H1 (cell line): ENCODE measurements around the gene SPG11. TPM values are rescaled to one million over a fixed set of nuclear protein-coding genes. Genes with fewer than 3 reads are reported as not detected.

Experiments used
- CTCF ChIA-PET: fragments of 300-600 bp; sonication (Branson Sonifier 250); formaldehyde crosslinking; loops from one replicate; lab custom pipeline; 2021; ENCODE audit not compliant: partially characterized antibody; lab: Charles Lee
- POLR2A ChIA-PET: fragments of 300-600 bp; sonication (Branson Sonifier 250); formaldehyde crosslinking; loops from one replicate; lab custom pipeline; 2021; ENCODE audit warnings: inconsistent platforms; ENCODE audit not compliant: partially characterized antibody; lab: Charles Lee
- DNase-seq, 2 experiments: peaks; one replicate each; pipeline versions ENCODE4 v3.0.0 to v3.0.0-alpha.2; 2010 to 2022; ENCODE audit warnings: low spot score in 2 of 2, low read depth in 1 of 2, mixed read lengths in 1 of 2
- FAIRE-seq: peaks from 2 replicates; lab custom pipeline; 2011; peaks lifted over from hg19 to GRCh38; lab: Jason Lieb, UNC
- H2AFZ ChIP-seq: 2 replicates; pipeline ENCODE4 v1.8.1; 2012; ENCODE audit warnings: low read length, inconsistent platforms
- H2AK5ac ChIP-seq: 2 replicates; pipeline ENCODE4 v1.6.1; 2013; ENCODE audit warnings: low read depth, low read length
- H2BK120ac ChIP-seq: replicated peaks from 2 replicates; pipeline ENCODE3; 2013; ENCODE audit warnings: low read depth, low read length, inconsistent platforms
- H2BK12ac ChIP-seq: 2 replicates; pipeline ENCODE4 v1.6.1; 2013; ENCODE audit warnings: low read depth, low read length
- H2BK15ac ChIP-seq: 2 replicates; pipeline ENCODE4 v1.6.1; 2013; ENCODE audit warnings: low read length
- H2BK20ac ChIP-seq: 2 replicates; pipeline ENCODE4 v1.6.1; 2013; ENCODE audit warnings: low read length
- H2BK5ac ChIP-seq: 2 replicates; pipeline ENCODE4 v1.6.1; 2013; ENCODE audit warnings: low read depth, low read length
- H3K14ac ChIP-seq: 2 replicates; pipeline ENCODE4 v1.6.1; 2013; ENCODE audit warnings: inconsistent platforms; ENCODE audit not compliant: insufficient read length
- H3K18ac ChIP-seq: 2 replicates; pipeline ENCODE4 v1.6.1; 2013; ENCODE audit warnings: low read length; ENCODE audit errors: extremely low read depth
- H3K23ac ChIP-seq: 2 replicates; pipeline ENCODE4 v1.6.1; 2013; ENCODE audit warnings: inconsistent platforms; ENCODE audit not compliant: insufficient read length
- H3K23me2 ChIP-seq: 2 replicates; pipeline ENCODE4 v1.6.1; 2013; ENCODE audit warnings: low read depth, low read length
- H3K27ac ChIP-seq: 2 replicates; pipeline ENCODE4 v1.6.1; 2011; ENCODE audit warnings: low read depth, low read length, inconsistent platforms
- H3K27me3 ChIP-seq, 4 experiments: replicated peaks in 1 of 4; 1 replicate in 1 of 4; 2 replicates in 3 of 4; pipeline versions ENCODE4 v1.6.1 to v1.8.1; 2011 to 2013; ENCODE audit warnings: low read length in 3 of 4, mild to moderate bottlenecking in 3 of 4, inconsistent platforms in 2 of 4, mixed read lengths in 2 of 4, moderate library complexity in 1 of 4; ENCODE audit not compliant: control insufficient read depth in 3 of 4, insufficient read depth in 3 of 4; ENCODE audit errors: extremely low read depth in 1 of 4
- H3K36me3 ChIP-seq, 4 experiments: 2 replicates each; pipeline versions ENCODE4 v1.6.1 to v1.8.1; 2011 to 2013; ENCODE audit warnings: mild to moderate bottlenecking in 4 of 4, low read length in 3 of 4, moderate library complexity in 2 of 4, control low read depth in 1 of 4, inconsistent platforms in 1 of 4; ENCODE audit not compliant: insufficient read depth in 4 of 4, control insufficient read depth in 2 of 4
- H3K4ac ChIP-seq: replicated peaks from 2 replicates; pipeline ENCODE3; 2013; ENCODE audit warnings: low read length, low read depth, mixed read lengths, inconsistent platforms; ENCODE audit not compliant: insufficient read length
- H3K4me1 ChIP-seq, 4 experiments: replicated peaks in 1 of 4; 1 replicate in 1 of 4; 2 replicates in 3 of 4; pipeline versions ENCODE4 v1.6.1 to v1.8.1; 2011 to 2013; ENCODE audit warnings: low read length in 3 of 4, inconsistent platforms in 2 of 4, mixed read lengths in 1 of 4; ENCODE audit not compliant: insufficient read depth in 4 of 4, control insufficient read depth in 3 of 4
- H3K4me2 ChIP-seq, 2 experiments: 2 replicates each; pipeline versions ENCODE4 v1.6.1 to v1.8.1; 2011 to 2013; ENCODE audit warnings: low read depth in 2 of 2, low read length in 2 of 2, control low read depth in 1 of 2, inconsistent platforms in 1 of 2, mild to moderate bottlenecking in 1 of 2; ENCODE audit not compliant: insufficient read depth in 1 of 2
- H3K4me3 ChIP-seq, 4 experiments: fragments of 200-600, 300-600 bp in 1 of 4; sonication (generic), shearing (Covaris generic), sonication (Bioruptor Twin) in 1 of 4; 2 replicates each; pipeline versions ENCODE4 v1.5.1 to v1.8.1; 2011 to 2016; ENCODE audit warnings: low read length in 4 of 4, low read depth in 3 of 4, control low read depth in 2 of 4, inconsistent platforms in 2 of 4, mild to moderate bottlenecking in 2 of 4, mixed read lengths in 1 of 4, moderate library complexity in 1 of 4; ENCODE audit not compliant: insufficient read depth in 2 of 4; ENCODE audit errors: extremely low read depth in 1 of 4
- H3K56ac ChIP-seq: replicated peaks from 2 replicates; pipeline ENCODE3; 2013; ENCODE audit warnings: low read depth, mild to moderate bottlenecking, mixed read lengths, low read length, inconsistent platforms; ENCODE audit not compliant: insufficient read length
- H3K79me1 ChIP-seq: 2 replicates; pipeline ENCODE4 v1.6.1; 2013; ENCODE audit warnings: low read depth, low read length, control low read depth
- H3K79me2 ChIP-seq, 2 experiments: 2 replicates each; pipeline versions ENCODE4 v1.6.1 to v1.8.1; 2012 to 2013; ENCODE audit warnings: low read length in 2 of 2, mild to moderate bottlenecking in 2 of 2, inconsistent platforms in 1 of 2; ENCODE audit not compliant: insufficient read depth in 2 of 2, control insufficient read depth in 1 of 2
- H3K9ac ChIP-seq, 4 experiments: replicated peaks in 1 of 4; 1 replicate in 1 of 4; 2 replicates in 3 of 4; pipeline versions ENCODE4 v1.6.1 to v1.8.1; 2011 to 2013; ENCODE audit warnings: low read depth in 3 of 4, low read length in 3 of 4, control low read depth in 2 of 4, mild to moderate bottlenecking in 2 of 4, moderate library complexity in 2 of 4, inconsistent platforms in 1 of 4; ENCODE audit errors: extremely low read depth in 1 of 4
- H3K9me3 ChIP-seq, 2 experiments: 2 replicates each; pipeline versions ENCODE4 v1.6.1 to v1.8.1; 2012 to 2013; ENCODE audit warnings: mild to moderate bottlenecking in 2 of 2, moderate library complexity in 2 of 2, control low read depth in 1 of 2, inconsistent platforms in 1 of 2, low read depth in 1 of 2, low read length in 1 of 2, mixed read lengths in 1 of 2; ENCODE audit not compliant: insufficient read depth in 2 of 2
- H4K20me1 ChIP-seq, 2 experiments: replicated peaks in 1 of 2; 2 replicates each; pipeline versions ENCODE3 to v1.8.1; 2011 to 2013; ENCODE audit warnings: inconsistent platforms in 2 of 2, low read length in 2 of 2, mild to moderate bottlenecking in 1 of 2; ENCODE audit not compliant: insufficient read depth in 2 of 2, control insufficient read depth in 1 of 2
- H4K5ac ChIP-seq: 2 replicates; pipeline ENCODE4 v1.6.1; 2013; ENCODE audit warnings: low read length, low read depth, mixed read lengths, inconsistent platforms; ENCODE audit not compliant: insufficient read length
- H4K8ac ChIP-seq: 2 replicates; pipeline ENCODE4 v1.8.0; 2013; ENCODE audit warnings: mild to moderate bottlenecking, moderate library complexity, low read length, inconsistent platforms; ENCODE audit not compliant: insufficient read depth; ENCODE audit errors: extremely low read depth
- H4K91ac ChIP-seq: replicated peaks from 2 replicates; pipeline ENCODE3; 2013; ENCODE audit warnings: low read length, mixed read lengths, inconsistent platforms; ENCODE audit not compliant: insufficient read length
- CHD2 ChIP-seq: IDR thresholded peaks from 2 replicates; pipeline ENCODE4 v1.6.1; 2012; ENCODE audit warnings: low read length, improper control_type of control experiment
- EP300 ChIP-seq, 2 experiments: IDR thresholded peaks; 1 replicate in 1 of 2; 2 replicates in 1 of 2; pipeline ENCODE4 v1.6.1; 2011 to 2012; ENCODE audit warnings: low read depth in 2 of 2, low read length in 2 of 2, mild to moderate bottlenecking in 2 of 2, borderline replicate concordance in 1 of 2, inconsistent platforms in 1 of 2, moderate library complexity in 1 of 2
- KDM1A ChIP-seq: fragments of 200-600, 300-600 bp; sonication (generic); IDR thresholded peaks from 2 replicates; pipeline ENCODE4 v1.7.1; 2016; ENCODE audit warnings: mild to moderate bottlenecking, low read length, borderline replicate concordance
- PHF8 ChIP-seq: fragments of 200-600 bp; sonication (generic); conservative IDR thresholded peaks from 2 replicates; pipeline ENCODE4 v1.7.1; 2012; ENCODE audit warnings: low read depth, mild to moderate bottlenecking, inconsistent platforms, low read length, moderate library complexity
- RFX5 ChIP-seq: IDR thresholded peaks from 2 replicates; pipeline ENCODE4 v1.6.1; 2011; ENCODE audit warnings: low read depth, low read length, improper control_type of control experiment, borderline replicate concordance
- RNF2 ChIP-seq: fragments of 200-900, 300-1000 bp; sonication (generic); IDR thresholded peaks from 2 replicates; pipeline ENCODE4 v1.7.1; 2016; ENCODE audit warnings: borderline replicate concordance, low read depth, mild to moderate bottlenecking, antibody characterized with exemption, low read length; ENCODE audit not compliant: poor library complexity, severe bottlenecking; ENCODE audit errors: missing control alignments
- SIRT6 ChIP-seq: IDR thresholded peaks from one replicate; pipeline ENCODE4 v1.7.1; 2012; ENCODE audit warnings: low read length, inconsistent platforms
- TBP ChIP-seq: IDR thresholded peaks from 2 replicates; pipeline ENCODE4 v1.6.1; 2011; ENCODE audit warnings: low read depth, low read length, improper control_type of control experiment
- TEAD4 ChIP-seq: IDR thresholded peaks from 2 replicates; pipeline ENCODE4 v1.6.1; 2012; ENCODE audit warnings: low read depth, low read length, inconsistent platforms, mixed read lengths
- WGBS, 2 experiments: shearing (Covaris generic) in 1 of 2; methylation state at CpG; one replicate each; pipeline versions ENCODE4 v1.1.6 to v1.1.7; 2013 to 2015; ENCODE audit warnings: low lambda C conversion rate in 2 of 2, mixed read lengths in 2 of 2, inconsistent platforms in 1 of 2, low coverage in 1 of 2, missing lambda C conversion rate in 1 of 2; ENCODE audit not compliant: insufficient replicate concordance in 2 of 2, insufficient coverage in 1 of 2, insufficient read length in 1 of 2; ENCODE audit errors: extremely low coverage in 1 of 2, missing lambda C conversion rate in 1 of 2; 5-methylcytosine and 5-hydroxymethylcytosine counted together
- polyA plus RNA-seq, 7 experiments: library from polyadenylated mRNA; depleted of rRNA in 3 of 7; stranded (reverse) in 5 of 7; unstranded in 2 of 7; fragments of >200 nt in 5 of 7; fragments of 200-250 nt in 2 of 7; gene quantifications; 1 replicate in 5 of 7; 2 replicates in 1 of 7; 4 replicates in 1 of 7; pipeline versions ENCODE4 v1.2.1 to v1.2.3, GENCODE V29; 2011 to 2013; ENCODE audit warnings: missing spikeins in 2 of 7, mixed read lengths in 2 of 7
- total RNA-seq: library from RNA; stranded (reverse); fragmentation: NEBNext Ultra II Directional; extraction: Animal tissue kit (Norgen Biotek cat#: 25700); gene quantifications from 2 replicates; pipeline ENCODE4 v1.2.1, GENCODE V29; 2021
- TF ChIP-seq, protein P1 (sequence below): IDR thresholded peaks from 2 replicates; pipeline ENCODE4 v1.6.1; 2011; ENCODE audit warnings: low read depth, mild to moderate bottlenecking, low read length; ENCODE audit not compliant: insufficient read depth

Gene SPG11
- total and polyA plus RNA-seq, 2 of the 8 experiments (the other 6 are each of a cell fraction or from before 2014, with no cell fraction given), result 37.1 to 38.6 TPM

DNA sequence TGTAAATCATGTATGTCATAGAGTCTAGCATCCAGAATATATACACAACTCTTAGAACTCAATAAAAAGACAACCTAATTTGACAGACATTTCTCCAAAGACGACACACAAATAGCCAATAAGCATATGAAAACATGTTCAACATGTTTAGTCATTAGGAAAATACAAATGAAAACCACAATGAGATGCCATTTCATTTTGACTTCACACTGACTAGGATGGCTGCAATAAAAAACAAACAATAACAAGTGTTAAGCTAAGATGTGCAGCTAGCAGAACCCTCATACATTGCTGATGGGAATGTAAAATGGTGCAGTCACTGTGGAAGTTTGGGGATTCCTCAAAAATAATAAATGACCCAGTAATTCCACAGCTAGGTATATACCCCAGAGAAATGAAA, 16.4 kb downstream of the SPG11 start:
- no peaks in the 10 kb centered on the region for H3K27me3 ChIP-seq
- no peak overlapping the region for H3K56ac ChIP-seq
- H3K23me2 ChIP-seq, result no peaks in the 10 kb centered on the region
- H2BK5ac ChIP-seq, result no peak overlapping the region
- H2AFZ ChIP-seq, result no peak overlapping the region
- H4K8ac ChIP-seq, result no peak overlapping the region
- TF ChIP-seq CHD2 (no peak), KDM1A (no peak), RNF2 (no peak), SIRT6 (no peak), PHF8 (no peak), RFX5 (no peak), TBP (no peak), TEAD4 (no peak), EP300 (IDR thresholded peaks at IDR 0.05; ENCODE audit: borderline replicate concordance in 1 of 2, low read depth in 2 of 2, low read length in 2 of 2) (no peak)
- TF ChIP-seq, protein P1, sequence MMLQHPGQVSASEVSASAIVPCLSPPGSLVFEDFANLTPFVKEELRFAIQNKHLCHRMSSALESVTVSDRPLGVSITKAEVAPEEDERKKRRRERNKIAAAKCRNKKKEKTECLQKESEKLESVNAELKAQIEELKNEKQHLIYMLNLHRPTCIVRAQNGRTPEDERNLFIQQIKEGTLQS, result no peak
- FAIRE-seq (no peak), DNase-seq (no peak)
- H3K9ac ChIP-seq, result no peak overlapping the region
- no peaks in the 10 kb centered on the region for H3K4me1 ChIP-seq
- H2BK15ac ChIP-seq, result no peak overlapping the region
- H4K5ac ChIP-seq, result no peak overlapping the region
- ChIA-PET POLR2A (interaction anchor here (1.0 kb wide), 1 partner anchor 236 kb away, joined by 3 read pairs; no protein-coding TSS in a partner anchor), CTCF (interaction anchor here (0.6 kb wide), 1 partner anchor 1138 kb away, joined by 3 read pairs; no protein-coding TSS in a partner anchor)
- H3K36me3 ChIP-seq, result peaks cover 2 to 35% (median 25%) of the 10 kb centered on the region in 4 experiments; a peak in 7 of 8 replicates
- H2BK20ac ChIP-seq, result no peak overlapping the region
- H2AK5ac ChIP-seq, result no peak overlapping the region
- no peaks in the 10 kb centered on the region for H4K20me1 ChIP-seq
- peaks cover 0 to 7% of the 10 kb centered on the region in 2 experiments; a peak in 2 of 4 replicates for H3K79me2 ChIP-seq
- H3K23ac ChIP-seq, result no peak overlapping the region
- H3K4me3 ChIP-seq, result no peak overlapping the region
- no peak overlapping the region for H2BK12ac ChIP-seq
- no peak overlapping the region for H3K14ac ChIP-seq
- WGBS, 2 experiments, result 93% methylated on average over 1 of the region's 1 CpG; no CpG with 5 or more reads in 1 of the 2 experiments
- H2BK120ac ChIP-seq, result no peak overlapping the region
- no peak overlapping the region for H3K18ac ChIP-seq
- H3K4ac ChIP-seq, result no peak overlapping the region
- no peaks in the 10 kb centered on the region for H3K79me1 ChIP-seq
- 0 out of 4 replicates have a peak, but pooled peaks cover 0 to 3% of the 10 kb centered on the region in 2 experiments for H3K9me3 ChIP-seq
- no peak overlapping the region for H3K4me2 ChIP-seq
- no peak overlapping the region for H3K27ac ChIP-seq
- no peak overlapping the region for H4K91ac ChIP-seq
